ENCODE measurements around the gene ADAMTS16.
"Not testable (repeated sequence)": the region's sequence is repeated elsewhere in the genome, so short reads cannot be mapped to it uniquely, and the experiment has no call there.

ADAMTS16 gene

GRCh38 chr5:5139777-5140478 lies at the start of gene ADAMTS16:
ADAMTS16 (plus strand) TSS chr5:5140330; CDS start chr5:5140468, 138 bp downstream.
- peak; percentile 64 for DNase-seq (ENCODE audit: low spot score)

GRCh38 chr5:5092149-5092548 lies 48.0 kb upstream of the ADAMTS16 start:
- DNase-seq (ENCODE audit: low spot score), result no peak

DNA sequence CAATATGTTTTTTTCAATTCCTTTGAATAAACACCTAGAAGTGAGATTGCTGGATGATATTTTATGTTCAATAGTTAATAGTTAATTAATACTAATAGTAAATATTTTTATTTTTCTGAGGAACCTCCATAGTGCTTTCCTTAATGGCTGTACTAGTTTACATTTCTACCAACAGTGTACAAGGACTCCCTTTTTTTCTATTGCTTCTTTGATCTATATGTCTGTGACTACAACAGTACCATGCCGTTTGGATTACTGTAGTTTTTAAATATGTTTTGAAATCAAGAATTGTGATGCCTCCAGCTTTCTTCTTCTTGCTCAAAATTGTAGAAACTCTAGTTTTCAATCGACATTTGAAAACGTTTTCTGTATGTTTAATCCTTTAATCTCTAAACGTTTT lies 39.5 kb upstream of the ADAMTS16 start:
- no peak for DNase-seq (ENCODE audit: low spot score)

- DNase-seq (ENCODE audit: low spot score), result no peak
Measured at GRCh38 chr5:5101676-5102075, 38.5 kb upstream of the ADAMTS16 start.

DNA sequence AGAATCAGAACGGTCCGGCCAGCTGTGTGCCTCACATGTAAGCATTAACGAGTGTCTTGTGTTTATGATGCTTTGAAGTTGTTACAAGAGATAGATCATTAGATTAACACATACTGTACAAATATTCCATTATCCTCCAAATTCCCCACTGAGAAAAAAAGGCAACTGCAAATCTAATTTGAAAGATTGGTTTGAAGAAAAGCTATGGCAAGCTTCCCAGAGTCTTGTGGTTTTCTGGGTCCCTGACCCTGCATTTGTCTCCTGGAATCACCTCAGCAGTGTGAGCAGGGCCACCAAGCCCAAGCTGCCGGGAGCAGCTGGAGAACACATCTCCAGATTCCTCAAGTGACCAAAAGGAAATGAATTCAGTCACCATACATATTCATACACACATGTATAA lies 36.9 kb upstream of the ADAMTS16 start:
- no peak for DNase-seq (ENCODE audit: low spot score)

GRCh38 chr5:5104550-5104949 lies 35.6 kb upstream of the ADAMTS16 start:
- DNase-seq (ENCODE audit: low spot score), result no peak

GRCh38 chr5:5105531-5105930 lies 34.6 kb upstream of the ADAMTS16 start:
- no peak for DNase-seq (ENCODE audit: low spot score)

GRCh38 chr5:5116956-5117355 lies 23.2 kb upstream of the ADAMTS16 start:
- DNase-seq (ENCODE audit: low spot score), result no peak

GRCh38 chr5:5122776-5123175 lies 17.4 kb upstream of the ADAMTS16 start:
- no peak for DNase-seq (ENCODE audit: low spot score)

DNA sequence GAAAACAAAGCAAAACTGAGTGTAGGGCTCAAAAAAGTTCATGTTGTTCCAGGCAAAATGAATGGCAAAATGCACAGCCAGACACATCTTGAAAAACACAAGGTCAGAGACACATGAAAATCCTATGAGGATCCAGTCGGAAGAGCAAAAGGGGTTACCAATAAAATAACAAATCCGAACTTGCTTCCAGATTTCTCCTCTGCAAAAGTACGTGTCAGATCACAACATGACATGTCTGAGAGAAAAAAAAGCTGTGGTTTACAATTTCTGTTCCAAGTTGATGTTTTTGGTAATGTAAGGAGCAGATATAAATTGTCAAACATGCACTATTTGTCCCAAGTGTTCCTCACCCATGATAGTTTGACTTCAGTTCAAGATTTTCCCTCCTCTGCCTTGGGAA lies 15.9 kb upstream of the ADAMTS16 start:
- DNase-seq (ENCODE audit: low spot score), result no peak

GRCh38 chr5:5126444-5126843 lies 13.7 kb upstream of the ADAMTS16 start:
- DNase-seq (ENCODE audit: low spot score), result no peak

DNA sequence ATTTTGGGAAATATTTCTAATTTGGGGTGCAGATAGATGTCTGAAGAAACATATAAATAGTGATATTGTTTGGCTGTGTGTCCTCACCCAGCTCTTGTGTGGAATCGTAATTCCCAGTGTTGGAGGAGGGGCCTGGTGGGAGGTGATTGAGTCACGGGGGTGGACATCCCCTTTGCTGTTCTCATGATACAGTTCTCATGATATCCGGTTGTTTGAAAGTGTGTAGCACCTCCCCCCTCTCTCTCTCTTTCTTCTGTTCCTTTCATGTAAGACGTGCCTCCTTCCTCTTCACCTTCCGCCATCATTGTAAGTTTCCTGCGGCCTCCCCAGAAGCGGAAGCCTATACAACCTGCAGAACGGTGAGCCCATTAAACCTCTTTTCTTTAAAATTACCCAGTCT lies 11.4 kb upstream of the ADAMTS16 start:
- no peak for DNase-seq (ENCODE audit: low spot score)

GRCh38 chr5:5132234-5132633 lies 7.9 kb upstream of the ADAMTS16 start:
- DNase-seq (ENCODE audit: low spot score), result no peak

- no peak for DNase-seq (ENCODE audit: low spot score)
Measured at GRCh38 chr5:5132693-5133295, 7.3 kb upstream of the ADAMTS16 start.

DNA sequence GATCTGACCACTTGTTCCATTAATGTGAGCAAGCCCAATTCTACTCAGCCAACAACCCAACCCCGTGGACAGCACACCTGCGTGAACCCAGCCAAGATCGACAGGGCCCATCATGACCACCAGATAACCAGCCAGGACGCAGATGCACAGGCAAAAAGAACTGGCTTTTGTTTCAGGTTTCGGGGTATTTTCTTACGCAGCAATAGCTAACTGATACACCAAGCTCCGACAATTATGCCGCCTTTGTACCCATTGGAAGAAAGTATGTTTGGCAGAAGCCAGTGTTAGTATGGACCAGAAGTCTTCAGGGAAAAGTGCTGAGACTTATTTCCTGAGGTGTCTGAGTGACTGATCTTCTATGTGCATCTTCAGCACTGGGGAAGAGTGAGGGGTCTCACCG lies 6.0 kb upstream of the ADAMTS16 start:
- DNase-seq (ENCODE audit: low spot score), result no peak

- DNase-seq (ENCODE audit: low spot score), result no peak
Measured at GRCh38 chr5:5135957-5136676, 4.0 kb upstream of the ADAMTS16 start.

DNA sequence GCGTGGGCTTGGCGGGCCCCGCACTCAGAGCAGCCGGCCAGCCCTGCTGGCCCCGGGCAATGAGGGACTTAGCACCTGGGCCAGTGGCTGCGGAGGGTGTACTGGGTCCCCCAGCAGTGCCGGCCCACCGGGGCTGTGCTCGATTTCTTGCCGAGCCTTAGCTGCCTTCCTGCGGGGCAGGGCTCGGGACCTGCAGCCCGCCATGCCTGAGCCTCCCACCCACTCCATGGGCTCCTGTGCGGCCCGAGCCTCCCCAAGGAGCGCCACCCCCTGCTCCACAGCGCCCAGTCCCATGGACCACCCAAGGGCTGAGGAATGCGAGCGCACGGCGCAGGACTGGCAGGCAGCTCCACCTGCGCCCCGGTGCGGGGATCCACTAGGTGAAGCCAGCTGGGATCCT lies 2.3 kb upstream of the ADAMTS16 start:
- DNase-seq (ENCODE audit: low spot score), result not testable (repeated sequence)

- peak; percentile 38 for DNase-seq (ENCODE audit: low spot score)
Measured at GRCh38 chr5:5139336-5139776, 774 bp upstream of the ADAMTS16 start.

GRCh38 chr5:5140479-5141338 lies 579 bp downstream of the ADAMTS16 start:
- DNase-seq (ENCODE audit: low spot score), result peak; percentile 37

DNA sequence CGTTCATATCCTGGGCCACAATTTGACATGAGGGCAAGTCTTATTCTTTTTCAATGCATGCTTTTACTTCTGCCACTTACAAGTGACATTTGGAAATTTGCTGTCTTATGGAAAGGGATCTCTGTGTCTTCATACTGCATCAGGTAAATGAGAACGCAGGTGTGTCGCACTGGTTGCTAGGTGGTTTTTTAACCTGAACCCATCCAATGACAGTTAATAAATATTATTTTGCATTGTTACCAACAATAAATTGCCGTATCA lies 1.1 kb downstream of the ADAMTS16 start:
- DNase-seq (ENCODE audit: low spot score), result no peak

DNA sequence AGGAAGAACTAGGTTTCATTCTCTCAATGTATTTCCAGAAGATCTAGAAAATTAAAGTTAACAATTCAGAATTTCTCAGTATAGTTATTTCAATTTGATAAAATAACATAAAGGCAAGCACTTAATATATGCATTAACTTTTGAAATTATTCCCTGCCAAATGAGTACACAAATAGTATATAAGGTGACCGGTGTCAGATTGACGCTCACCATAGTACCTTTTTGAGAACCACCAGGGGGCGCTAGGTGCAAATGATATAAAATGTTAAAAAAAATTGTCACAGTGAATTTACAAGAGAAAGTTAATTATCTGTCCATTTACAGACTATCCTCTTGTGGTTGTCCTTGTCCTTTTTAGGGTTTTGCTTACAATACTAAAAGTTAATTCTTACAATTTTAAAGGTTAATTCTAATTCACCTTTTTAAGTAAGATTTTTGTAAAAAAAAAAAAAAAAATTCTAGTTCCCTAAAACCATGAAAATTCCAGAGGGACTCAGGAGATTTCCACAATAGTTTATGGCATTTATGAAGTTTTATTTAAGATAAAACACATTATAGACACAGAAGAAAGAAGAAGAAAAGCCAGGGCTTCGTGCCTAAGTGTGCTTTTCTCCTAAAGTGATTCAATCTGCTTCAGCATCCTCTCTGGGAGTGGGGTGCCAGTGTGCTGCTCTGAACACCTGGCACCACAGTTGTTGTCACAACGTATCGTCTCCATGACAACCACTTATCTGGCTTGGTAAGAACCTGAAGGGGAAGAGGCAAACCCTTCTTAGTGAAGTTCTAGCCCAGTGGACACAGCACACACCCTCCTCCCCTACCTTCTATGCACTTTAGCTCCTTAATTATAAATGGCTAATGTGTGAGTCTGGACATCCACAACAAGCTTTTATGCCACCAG lies 1.7 kb downstream of the ADAMTS16 start:
- DNase-seq (ENCODE audit: low spot score), result peak; percentile 25

Measured in iPS-NIHi11 (cell line).